ENCODE measurements around the gene CFAP77. TPM values are rescaled to one million over a fixed set of nuclear protein-coding genes. Genes with fewer than 3 reads are reported as not detected.

CFAP77 gene
- total RNA-seq, 1 experiment from 2014 or later = not detected

- DNase-seq (ENCODE audit: low spot score) = peak; percentile 62
- in situ Hi-C loops (cut with HindIII; ENCODE audit: low sequenced_read_pairs) = no loop called here
Measured at GRCh38 chr9:132597073-132597775, 187.2 kb downstream of the CFAP77 start.

GRCh38 chr9:132600326-132600984 lies 190.4 kb downstream of the CFAP77 start:
- in situ Hi-C loops (cut with HindIII; ENCODE audit: low sequenced_read_pairs) = no loop called here
- no peak for DNase-seq (ENCODE audit: low spot score)

- in situ Hi-C loops (cut with HindIII; ENCODE audit: low sequenced_read_pairs) = no loop called here
- no peak for DNase-seq (ENCODE audit: low spot score)
Measured at GRCh38 chr9:132602207-132602606, 192.2 kb downstream of the CFAP77 start.

- DNase-seq (ENCODE audit: low spot score) = no peak
- in situ Hi-C loops (cut with HindIII; ENCODE audit: low sequenced_read_pairs) = no loop called here
Measured at GRCh38 chr9:132605387-132605786, 195.4 kb downstream of the CFAP77 start.

GRCh38 chr9:132606066-132606465 lies 196.1 kb downstream of the CFAP77 start:
- DNase-seq (ENCODE audit: low spot score) = no peak
- in situ Hi-C loops (cut with HindIII; ENCODE audit: low sequenced_read_pairs) = no loop called here

GRCh38 chr9:132609184-132609583 lies 199.2 kb downstream of the CFAP77 start:
- in situ Hi-C loops (cut with HindIII; ENCODE audit: low sequenced_read_pairs) = no loop called here

GRCh38 chr9:132609829-132610228 lies 199.8 kb downstream of the CFAP77 start:
- in situ Hi-C loops (cut with HindIII; ENCODE audit: low sequenced_read_pairs) = no loop called here
- no peak for DNase-seq (ENCODE audit: low spot score)

More at GRCh38 chr9:132609184-132609583, 199.2 kb downstream of the CFAP77 start:
- DNase-seq (ENCODE audit: low spot score) = no peak

- in situ Hi-C loops (cut with HindIII; ENCODE audit: low sequenced_read_pairs) = no loop called here
- DNase-seq (ENCODE audit: low spot score) = no peak
Measured at GRCh38 chr9:132610661-132611060, 200.7 kb downstream of the CFAP77 start.

- in situ Hi-C loops (cut with HindIII; ENCODE audit: low sequenced_read_pairs) = no loop called here
- no peak for DNase-seq (ENCODE audit: low spot score)
Measured at GRCh38 chr9:132614324-132614723, 204.3 kb downstream of the CFAP77 start.

GRCh38 chr9:132615774-132616173 lies 205.8 kb downstream of the CFAP77 start:
- no peak for DNase-seq (ENCODE audit: low spot score)
- in situ Hi-C loops (cut with HindIII; ENCODE audit: low sequenced_read_pairs) = no loop called here

GRCh38 chr9:132616725-132617124 lies 206.7 kb downstream of the CFAP77 start:
- in situ Hi-C loops (cut with HindIII; ENCODE audit: low sequenced_read_pairs) = no loop called here
- no peak for DNase-seq (ENCODE audit: low spot score)

- in situ Hi-C loops (cut with HindIII; ENCODE audit: low sequenced_read_pairs) = no loop called here
- DNase-seq (ENCODE audit: low spot score) = no peak
Measured at GRCh38 chr9:132622159-132622558, 212.1 kb downstream of the CFAP77 start.

Other genes starting within 250 kb of the CFAP77 start
- gene NTNG2, start 248.2 kb upstream of the CFAP77 start, total RNA-seq (2014; rRNA removed; shearing (Covaris generic)) = 0.14 and 0.37 TPM in 2 replicates
- 17.5 and 26.9 TPM in 2 replicates for gene SETX, start 55.2 kb upstream of the CFAP77 start, total RNA-seq (2014; rRNA removed; shearing (Covaris generic))
- 7.8 and 18.4 TPM in 2 replicates for gene TTF1, start 3.4 kb upstream of the CFAP77 start, total RNA-seq (2014; rRNA removed; shearing (Covaris generic))
- not detected in 2 replicates for gene BARHL1, start 172.4 kb downstream of the CFAP77 start, total RNA-seq (2014; rRNA removed; shearing (Covaris generic))

Measured in G401 (cell line).